K562 (cell line): ENCODE measurements around the gene UBAC2. TPM values are rescaled to one million over a fixed set of nuclear protein-coding genes. Genes with fewer than 3 reads are reported as not detected.

Experiments
- FOXK1 ChIP-seq: sonication (generic); formaldehyde crosslinking; IDR thresholded peaks from 2 replicates; pipeline ENCODE4 v1.8.0; 2022; ENCODE audit warnings: missing genetic modification reagents, mild to moderate bottlenecking, borderline replicate concordance
- polyA plus RNA-seq, 8 experiments: library from polyadenylated mRNA; depleted of rRNA in 4 of 8; stranded (reverse) in 5 of 8; unstranded in 3 of 8; fragments of >200 nt; fragmentation: Nextera tagmentation in 2 of 8; fragmentation: Illumina TruSeq in 1 of 8; extraction: Ambion mirVana in 2 of 8; extraction: Trizol in 1 of 8; gene quantifications; 2 replicates each; pipeline versions ENCODE4 v1.2.1 to v1.2.3, GENCODE V29; 2011 to 2014; ENCODE audit warnings: inconsistent platforms in 1 of 8, missing spikeins in 1 of 8
- total RNA-seq, 7 experiments: library from RNA; depleted of rRNA in 6 of 7; stranded (reverse); fragments of >200 nt in 6 of 7; fragmentation: Illumina TruSeq in 2 of 7; extraction: Trizol in 2 of 7; gene quantifications; 2 replicates each; pipeline versions ENCODE4 v1.2.1 to v1.2.3, GENCODE V29; 2011 to 2021; ENCODE audit warnings: low replicate concordance in 1 of 7
- TF ChIP-seq, protein P1 (sequence below), 2 experiments: fragments of 450-650 bp; IDR thresholded peaks; 2 replicates each; pipeline ENCODE4 v1.6.1; 2018; ENCODE audit warnings: mild to moderate bottlenecking in 2 of 2, low read depth in 1 of 2; ENCODE audit not compliant: partially characterized antibody in 2 of 2
- TF ChIP-seq, protein P2 (sequence below): sonication (generic); formaldehyde crosslinking; IDR thresholded peaks from 2 replicates; pipeline ENCODE4 v1.8.0; 2022; ENCODE audit warnings: mild to moderate bottlenecking, missing genetic modification reagents, borderline replicate concordance

The UBAC2 gene
- total and polyA plus RNA-seq, 9 of the 15 experiments (the other 6 are each of a cell fraction or from before 2014, with no cell fraction given): 6.0 to 84.1 (median 32.3) TPM

DNA sequence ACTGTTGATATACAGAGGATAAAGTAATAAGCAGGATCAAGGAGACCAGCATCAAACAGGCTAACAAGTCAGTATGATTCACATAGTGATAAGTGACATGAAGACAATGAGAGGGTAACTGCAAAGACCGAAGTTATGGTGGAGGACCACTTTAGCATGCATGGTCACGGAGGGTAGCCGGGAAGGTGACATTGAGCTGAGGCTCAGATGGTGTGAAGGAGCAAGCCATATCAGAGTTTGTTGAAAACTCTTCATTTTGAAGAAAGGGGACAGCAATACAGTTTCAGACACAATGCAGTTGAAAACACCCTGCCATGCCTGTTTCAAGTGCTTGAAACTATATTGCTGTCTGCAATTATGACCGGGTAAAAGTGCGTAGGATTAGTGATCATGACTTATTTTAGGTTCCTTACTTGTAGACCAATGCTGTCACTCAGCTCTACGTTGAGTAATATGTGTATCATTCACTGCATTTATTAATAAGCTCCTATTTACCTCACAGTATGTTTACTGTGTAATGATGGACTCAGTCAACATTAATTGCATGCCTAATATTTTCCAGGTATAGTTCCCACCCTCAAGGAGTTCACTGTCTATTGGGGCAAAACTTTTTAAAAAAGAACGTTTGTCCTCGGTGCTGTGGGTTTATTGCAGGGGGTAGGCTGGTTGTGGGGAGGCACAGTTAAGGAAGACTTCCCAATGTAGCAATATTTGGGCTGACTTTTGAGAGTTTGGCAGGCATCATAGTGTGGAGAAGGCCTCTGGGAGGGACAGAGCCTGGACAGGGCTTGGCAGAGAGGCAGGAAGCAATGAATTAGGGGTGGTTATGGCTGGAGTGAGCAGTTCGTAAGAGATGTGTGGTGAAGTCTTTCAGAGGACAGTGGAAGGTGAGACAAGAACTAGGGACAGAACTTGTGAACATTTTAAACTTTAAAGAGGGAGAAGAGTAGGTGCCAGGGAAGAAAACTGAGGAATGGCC lies 3.2 kb downstream of the UBAC2 start (continued):
- TF ChIP-seq, protein P1, sequence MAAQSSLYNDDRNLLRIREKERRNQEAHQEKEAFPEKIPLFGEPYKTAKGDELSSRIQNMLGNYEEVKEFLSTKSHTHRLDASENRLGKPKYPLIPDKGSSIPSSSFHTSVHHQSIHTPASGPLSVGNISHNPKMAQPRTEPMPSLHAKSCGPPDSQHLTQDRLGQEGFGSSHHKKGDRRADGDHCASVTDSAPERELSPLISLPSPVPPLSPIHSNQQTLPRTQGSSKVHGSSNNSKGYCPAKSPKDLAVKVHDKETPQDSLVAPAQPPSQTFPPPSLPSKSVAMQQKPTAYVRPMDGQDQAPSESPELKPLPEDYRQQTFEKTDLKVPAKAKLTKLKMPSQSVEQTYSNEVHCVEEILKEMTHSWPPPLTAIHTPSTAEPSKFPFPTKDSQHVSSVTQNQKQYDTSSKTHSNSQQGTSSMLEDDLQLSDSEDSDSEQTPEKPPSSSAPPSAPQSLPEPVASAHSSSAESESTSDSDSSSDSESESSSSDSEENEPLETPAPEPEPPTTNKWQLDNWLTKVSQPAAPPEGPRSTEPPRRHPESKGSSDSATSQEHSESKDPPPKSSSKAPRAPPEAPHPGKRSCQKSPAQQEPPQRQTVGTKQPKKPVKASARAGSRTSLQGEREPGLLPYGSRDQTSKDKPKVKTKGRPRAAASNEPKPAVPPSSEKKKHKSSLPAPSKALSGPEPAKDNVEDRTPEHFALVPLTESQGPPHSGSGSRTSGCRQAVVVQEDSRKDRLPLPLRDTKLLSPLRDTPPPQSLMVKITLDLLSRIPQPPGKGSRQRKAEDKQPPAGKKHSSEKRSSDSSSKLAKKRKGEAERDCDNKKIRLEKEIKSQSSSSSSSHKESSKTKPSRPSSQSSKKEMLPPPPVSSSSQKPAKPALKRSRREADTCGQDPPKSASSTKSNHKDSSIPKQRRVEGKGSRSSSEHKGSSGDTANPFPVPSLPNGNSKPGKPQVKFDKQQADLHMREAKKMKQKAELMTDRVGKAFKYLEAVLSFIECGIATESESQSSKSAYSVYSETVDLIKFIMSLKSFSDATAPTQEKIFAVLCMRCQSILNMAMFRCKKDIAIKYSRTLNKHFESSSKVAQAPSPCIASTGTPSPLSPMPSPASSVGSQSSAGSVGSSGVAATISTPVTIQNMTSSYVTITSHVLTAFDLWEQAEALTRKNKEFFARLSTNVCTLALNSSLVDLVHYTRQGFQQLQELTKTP (IDR thresholded peaks at IDR 0.05; ENCODE audit: low read depth in 1 of 2, partially characterized antibody in 2 of 2): no peak
- TF ChIP-seq FOXK1 (CRISPR knock-in tag): no peak
- TF ChIP-seq, protein P2, sequence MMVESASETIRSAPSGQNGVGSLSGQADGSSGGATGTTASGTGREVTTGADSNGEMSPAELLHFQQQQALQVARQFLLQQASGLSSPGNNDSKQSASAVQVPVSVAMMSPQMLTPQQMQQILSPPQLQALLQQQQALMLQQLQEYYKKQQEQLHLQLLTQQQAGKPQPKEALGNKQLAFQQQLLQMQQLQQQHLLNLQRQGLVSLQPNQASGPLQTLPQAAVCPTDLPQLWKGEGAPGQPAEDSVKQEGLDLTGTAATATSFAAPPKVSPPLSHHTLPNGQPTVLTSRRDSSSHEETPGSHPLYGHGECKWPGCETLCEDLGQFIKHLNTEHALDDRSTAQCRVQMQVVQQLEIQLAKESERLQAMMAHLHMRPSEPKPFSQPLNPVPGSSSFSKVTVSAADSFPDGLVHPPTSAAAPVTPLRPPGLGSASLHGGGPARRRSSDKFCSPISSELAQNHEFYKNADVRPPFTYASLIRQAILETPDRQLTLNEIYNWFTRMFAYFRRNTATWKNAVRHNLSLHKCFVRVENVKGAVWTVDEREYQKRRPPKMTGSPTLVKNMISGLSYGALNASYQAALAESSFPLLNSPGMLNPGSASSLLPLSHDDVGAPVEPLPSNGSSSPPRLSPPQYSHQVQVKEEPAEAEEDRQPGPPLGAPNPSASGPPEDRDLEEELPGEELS: no peak
